OCI-LY1 (cell line): Measurements from ENCODE around the gene TRIO.

Experiments
- EZH2 ChIP-seq: fragments of 200-600 bp; sonication (generic), shearing (Covaris generic); IDR thresholded peaks from 2 replicates; pipeline ENCODE4 v1.8.0; 2017; ENCODE audit warnings: borderline replicate concordance, mixed run types, mild to moderate bottlenecking, antibody characterized with exemption, low read length, moderate library complexity, mixed read lengths
- TF ChIP-seq, protein P1 (sequence below): fragments of 200-600 bp; sonication (generic), shearing (Covaris generic); IDR thresholded peaks from 2 replicates; pipeline ENCODE4 v1.5.1; 2017; ENCODE audit warnings: mild to moderate bottlenecking, antibody characterized with exemption, low read length, moderate library complexity, mixed read lengths

DNA sequence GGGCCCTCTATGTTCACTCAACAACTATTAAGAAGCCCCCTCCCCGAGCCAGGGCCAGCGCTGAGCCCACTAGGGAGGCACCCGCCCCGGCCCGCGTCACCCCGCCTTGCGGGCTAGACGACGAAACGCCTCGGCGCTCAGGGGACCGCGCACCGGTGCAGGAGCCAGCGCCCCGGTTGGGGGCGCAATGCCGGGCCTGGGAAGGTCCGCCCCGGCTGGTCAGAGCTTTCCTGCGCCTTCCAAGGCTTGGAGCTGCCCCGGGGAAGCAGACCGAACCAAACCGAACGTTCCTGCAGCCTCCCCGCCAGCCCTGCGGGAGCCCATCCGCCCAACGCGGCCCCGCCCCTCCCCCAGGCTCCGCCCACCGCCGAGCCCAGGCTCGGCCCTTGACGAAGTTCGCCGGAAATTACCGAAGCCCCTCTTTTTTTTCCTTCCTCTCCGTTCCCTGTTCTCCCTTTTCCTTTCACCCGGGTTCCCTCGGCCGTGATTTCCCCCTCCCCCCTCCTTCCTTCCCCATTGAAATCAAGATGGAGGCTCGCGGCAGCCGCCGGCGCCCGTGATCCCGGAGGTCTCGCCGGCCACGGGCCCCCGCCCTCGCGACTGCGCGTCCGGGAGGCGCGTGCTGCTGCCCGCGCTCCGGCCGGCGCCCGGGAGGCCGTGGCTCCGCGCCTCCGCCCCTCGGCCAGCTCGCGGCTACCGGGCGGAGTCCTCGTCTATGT lies at the start of gene TRIO:
- TF ChIP-seq, protein P1, sequence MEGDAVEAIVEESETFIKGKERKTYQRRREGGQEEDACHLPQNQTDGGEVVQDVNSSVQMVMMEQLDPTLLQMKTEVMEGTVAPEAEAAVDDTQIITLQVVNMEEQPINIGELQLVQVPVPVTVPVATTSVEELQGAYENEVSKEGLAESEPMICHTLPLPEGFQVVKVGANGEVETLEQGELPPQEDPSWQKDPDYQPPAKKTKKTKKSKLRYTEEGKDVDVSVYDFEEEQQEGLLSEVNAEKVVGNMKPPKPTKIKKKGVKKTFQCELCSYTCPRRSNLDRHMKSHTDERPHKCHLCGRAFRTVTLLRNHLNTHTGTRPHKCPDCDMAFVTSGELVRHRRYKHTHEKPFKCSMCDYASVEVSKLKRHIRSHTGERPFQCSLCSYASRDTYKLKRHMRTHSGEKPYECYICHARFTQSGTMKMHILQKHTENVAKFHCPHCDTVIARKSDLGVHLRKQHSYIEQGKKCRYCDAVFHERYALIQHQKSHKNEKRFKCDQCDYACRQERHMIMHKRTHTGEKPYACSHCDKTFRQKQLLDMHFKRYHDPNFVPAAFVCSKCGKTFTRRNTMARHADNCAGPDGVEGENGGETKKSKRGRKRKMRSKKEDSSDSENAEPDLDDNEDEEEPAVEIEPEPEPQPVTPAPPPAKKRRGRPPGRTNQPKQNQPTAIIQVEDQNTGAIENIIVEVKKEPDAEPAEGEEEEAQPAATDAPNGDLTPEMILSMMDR: 0 out of 2 replicates have a peak, but pooled peaks have one; percentile 6
- no peak for TF ChIP-seq EZH2
